MM.1S (cell line): ENCODE results near the gene CNBD2.
"Not testable (repeated sequence)": the region's sequence is repeated elsewhere in the genome, so short reads cannot be mapped to it uniquely, and the experiment has no call there.

Source experiments
- DNase-seq: peaks from one replicate; pipeline ENCODE4 v3.0.0-alpha.2; 2015
- H2AFZ ChIP-seq: fragments of 300-600 bp; sonication (generic); 2 replicates; pipeline ENCODE4 v1.6.0; 2016; ENCODE audit warnings: antibody characterized with exemption, low read length
- H3F3A ChIP-seq: fragments of 300-600 bp; sonication (generic); 2 replicates; pipeline ENCODE4 v1.6.1; 2016; ENCODE audit warnings: mild to moderate bottlenecking, antibody characterized with exemption, low read length, moderate library complexity, mixed read lengths; ENCODE audit not compliant: insufficient read depth
- H3K27ac ChIP-seq: fragments of 300-600 bp; sonication (generic); 2 replicates; pipeline ENCODE4 v1.5.1; 2016; ENCODE audit warnings: mild to moderate bottlenecking, low read length
- H3K27me3 ChIP-seq: fragments of 300-600 bp; sonication (generic); replicated peaks from 2 replicates; pipeline ENCODE4 v1.6.0; 2016; ENCODE audit warnings: low read length; ENCODE audit not compliant: insufficient read depth
- H3K36me3 ChIP-seq: fragments of 300-600 bp; sonication (generic); replicated peaks from 2 replicates; pipeline ENCODE4 v1.6.1; 2016; ENCODE audit warnings: mild to moderate bottlenecking, low read length, mixed read lengths; ENCODE audit not compliant: insufficient read depth
- H3K4me1 ChIP-seq: fragments of 300-600 bp; sonication (generic); 2 replicates; pipeline ENCODE4 v1.6.1; 2016; ENCODE audit warnings: low read length, mixed read lengths
- H3K4me2 ChIP-seq: fragments of 300-600 bp; sonication (generic); 2 replicates; pipeline ENCODE4 v1.6.0; 2016; ENCODE audit warnings: low read depth, low read length
- H3K4me3 ChIP-seq: fragments of 300-600 bp; sonication (generic); 2 replicates; pipeline ENCODE4 v1.5.1; 2016; ENCODE audit warnings: low read length, mixed read lengths
- H3K79me2 ChIP-seq: fragments of 300-600 bp; sonication (generic); 2 replicates; pipeline ENCODE4 v1.6.1; 2016; ENCODE audit warnings: mixed run types, low read length, mixed read lengths
- H3K9ac ChIP-seq: fragments of 300-600 bp; sonication (generic); 2 replicates; pipeline ENCODE4 v1.6.1; 2016; ENCODE audit warnings: low read length, mixed read lengths
- H3K9me2 ChIP-seq: fragments of 300-600 bp; sonication (generic); replicated peaks from 2 replicates; pipeline ENCODE4 v1.6.1; 2016; ENCODE audit warnings: mild to moderate bottlenecking, low read length, mixed read lengths; ENCODE audit not compliant: insufficient read depth
- H3K9me3 ChIP-seq: fragments of 300-600 bp; sonication (generic); replicated peaks from 2 replicates; pipeline ENCODE4 v1.6.1; 2016; ENCODE audit warnings: mild to moderate bottlenecking, low read length, mixed read lengths; ENCODE audit not compliant: insufficient read depth
- H4K20me1 ChIP-seq: fragments of 300-600 bp; sonication (generic); 2 replicates; pipeline ENCODE4 v1.6.1; 2016; ENCODE audit warnings: mild to moderate bottlenecking, low read length, moderate library complexity, mixed read lengths; ENCODE audit not compliant: insufficient read depth
- CTCF ChIP-seq: fragments of 300-600 bp; sonication (generic); IDR thresholded peaks from 2 replicates; pipeline ENCODE4 v1.5.1; 2016; ENCODE audit warnings: antibody characterized with exemption, low read length, mixed read lengths
- EZH2 ChIP-seq: fragments of 300-600 bp; sonication (generic); optimal IDR thresholded peaks from 2 replicates; pipeline ENCODE3; 2017; ENCODE audit warnings: low read depth, mild to moderate bottlenecking, antibody characterized with exemption, low read length, mixed read lengths
- EZH2phosphoT487 ChIP-seq: fragments of 300-600 bp; sonication (generic); IDR thresholded peaks from 2 replicates; pipeline ENCODE4 v1.6.1; 2018; ENCODE audit warnings: antibody characterized with exemption, low read length

Gene CNBD2

GRCh38 chr20:35950093-35950492 lies 18.3 kb upstream of the CNBD2 start:
- no peak overlapping the region for H3K9ac ChIP-seq
- peaks cover 20% of the 10 kb centered on the region for H3K79me2 ChIP-seq
- no peaks in the 10 kb centered on the region for H3K9me2 ChIP-seq
- no peak for DNase-seq
- H4K20me1 ChIP-seq, result no peaks in the 10 kb centered on the region
- H3K27ac ChIP-seq, result no peak overlapping the region
- H3K36me3 ChIP-seq, result no peaks in the 10 kb centered on the region
- H3K9me3 ChIP-seq, result no peaks in the 10 kb centered on the region
- H2AFZ ChIP-seq, result no peak overlapping the region
- no peak overlapping the region for H3K4me2 ChIP-seq
- H3K27me3 ChIP-seq, result no peaks in the 10 kb centered on the region
- H3K4me3 ChIP-seq, result no peak overlapping the region
- peaks cover 29% of the 10 kb centered on the region for H3K4me1 ChIP-seq
- peaks cover 43% of the 10 kb centered on the region for H3F3A ChIP-seq
- no peak for TF ChIP-seq EZH2phosphoT487
- TF ChIP-seq EZH2, result no peak
- TF ChIP-seq CTCF, result no peak

- not testable (repeated sequence) for H3K9ac ChIP-seq, H2AFZ ChIP-seq, H3K27me3 ChIP-seq, H3K27ac ChIP-seq, DNase-seq, H4K20me1 ChIP-seq, H3K9me3 ChIP-seq, H3K4me3 ChIP-seq, H3K9me2 ChIP-seq, H3K36me3 ChIP-seq
- Histone ChIP-seq H3K4me2 (peak overlapping the region; percentile 88; the same call in 1 of the 2 replicates), H3K79me2 (peaks cover 23% of the 10 kb centered on the region), H3K4me1 (peaks cover 33% of the 10 kb centered on the region), H3F3A (peaks cover 49% of the 10 kb centered on the region)
These were observed 16.3 kb upstream of the CNBD2 start for GRCh38 chr20:35952080-35952479.

DNA sequence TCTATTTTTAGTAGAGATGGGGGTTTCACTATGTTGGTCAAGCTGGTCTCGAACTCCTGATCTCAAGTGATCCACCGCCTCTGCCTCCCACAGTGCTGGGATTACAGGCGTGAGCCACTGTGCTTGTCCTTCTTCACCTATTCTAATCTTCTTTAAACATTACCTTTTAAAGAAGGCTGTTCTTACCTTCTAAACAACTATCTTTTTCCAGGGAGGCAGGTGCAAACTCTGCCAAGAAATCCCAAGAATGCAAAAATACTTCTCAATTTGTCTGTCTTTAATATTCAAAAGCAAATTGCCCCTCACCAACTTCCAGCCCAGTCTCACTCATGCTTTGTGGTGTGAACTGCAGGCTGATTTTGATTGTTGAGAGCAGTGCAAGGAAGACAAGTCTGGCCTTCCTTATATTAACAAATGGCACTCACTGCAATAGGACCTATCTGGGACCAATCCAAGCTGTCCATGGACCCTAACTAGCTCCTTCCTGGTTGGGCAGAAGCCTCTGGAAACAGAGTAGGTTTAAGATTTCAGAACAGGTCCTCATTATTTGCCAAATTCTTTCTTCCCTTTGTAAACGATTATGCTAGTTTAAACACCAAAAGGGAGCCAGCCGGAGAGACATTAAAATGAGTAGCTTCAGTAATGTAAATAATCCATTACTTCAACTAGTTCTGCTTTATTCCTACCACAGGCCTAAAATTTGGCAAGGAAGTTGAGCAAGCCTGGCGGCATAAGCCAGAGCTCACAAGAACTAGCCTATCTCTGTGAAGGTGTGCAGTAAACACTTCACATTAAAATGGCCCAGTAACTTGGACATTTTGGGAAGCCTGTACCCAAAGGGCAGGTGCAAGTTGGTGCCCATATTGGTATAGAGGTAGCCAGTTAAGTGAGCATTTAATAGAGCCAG lies 15.7 kb upstream of the CNBD2 start:
- Histone ChIP-seq H4K20me1 (no peaks in the 10 kb centered on the region), H3K27me3 (no peaks in the 10 kb centered on the region), H3K4me2 (peak overlapping the region; percentile 88), H3K27ac (peak overlapping the region; percentile 99), H2AFZ (no peak overlapping the region), H3K79me2 (peaks cover 23% of the 10 kb centered on the region), H3K36me3 (no peaks in the 10 kb centered on the region), H3F3A (peaks cover 44% of the 10 kb centered on the region), H3K4me1 (peaks cover 30% of the 10 kb centered on the region), H3K9me2 (no peaks in the 10 kb centered on the region), H3K9ac (peak overlapping the region; percentile 99), H3K9me3 (no peaks in the 10 kb centered on the region), H3K4me3 (peak overlapping the region; percentile 88)
- TF ChIP-seq CTCF (no peak), EZH2 (no peak), EZH2phosphoT487 (no peak)
- DNase-seq, result peak; percentile 30
